Astrocyte (in vitro differentiated cells and primary cell): ENCODE measurements around the gene KMT2A. TPM values are rescaled to one million over a fixed set of nuclear protein-coding genes. Genes with fewer than 3 reads are reported as not detected.

Experiments
- DNase-seq: peaks from one replicate; pipeline ENCODE4 v3.0.0-alpha.2; 2010; ENCODE audit warnings: low read depth
- FAIRE-seq: peaks from 2 replicates; lab custom pipeline; 2011; peaks lifted over from hg19 to GRCh38; lab: Jason Lieb, UNC
- H2AFZ ChIP-seq: 2 replicates; pipeline ENCODE4 v1.6.0; 2012; ENCODE audit warnings: low read depth, low read length, inconsistent platforms
- H3K27ac ChIP-seq: 2 replicates; pipeline ENCODE4 v1.5.1; 2011; ENCODE audit warnings: low read depth, low read length, inconsistent platforms
- H3K27me3 ChIP-seq: 2 replicates; pipeline ENCODE4 v1.6.0; 2011; ENCODE audit warnings: low read length, inconsistent platforms; ENCODE audit not compliant: insufficient read depth
- H3K36me3 ChIP-seq: 2 replicates; pipeline ENCODE4 v1.5.1; 2011; ENCODE audit warnings: low read length, inconsistent platforms; ENCODE audit not compliant: insufficient read depth
- H3K4me1 ChIP-seq: 2 replicates; pipeline ENCODE4 v1.5.1; 2011; ENCODE audit warnings: low read length, inconsistent platforms; ENCODE audit not compliant: insufficient read depth
- H3K4me2 ChIP-seq: 2 replicates; pipeline ENCODE4 v1.6.0; 2012; ENCODE audit warnings: low read length, inconsistent platforms
- H3K4me3 ChIP-seq: 2 replicates; pipeline ENCODE4 v1.5.1; 2011; ENCODE audit warnings: low read depth, mild to moderate bottlenecking, low read length, inconsistent platforms; ENCODE audit not compliant: insufficient read depth
- H3K79me2 ChIP-seq: 2 replicates; pipeline ENCODE4 v1.6.0; 2012; ENCODE audit warnings: mild to moderate bottlenecking, low read length, inconsistent platforms; ENCODE audit not compliant: insufficient read depth
- H3K9ac ChIP-seq: 2 replicates; pipeline ENCODE4 v1.6.0; 2012; ENCODE audit warnings: mild to moderate bottlenecking, low read length, inconsistent platforms
- H3K9me3 ChIP-seq: 2 replicates; pipeline ENCODE4 v1.5.1; 2012; ENCODE audit warnings: low read depth, mild to moderate bottlenecking, low read length, inconsistent platforms; ENCODE audit not compliant: insufficient read depth
- H4K20me1 ChIP-seq: 2 replicates; pipeline ENCODE4 v1.6.0; 2012; ENCODE audit warnings: low read length, inconsistent platforms; ENCODE audit not compliant: insufficient read depth
- H3K27ac Mint-ChIP-seq: one replicate; pipeline ENCODE4 v1.8.0; 2021; ENCODE audit warnings: mild to moderate bottlenecking, mixed read lengths; ENCODE audit not compliant: unreplicated experiment
- H3K27me3 Mint-ChIP-seq: one replicate; pipeline ENCODE4 v1.8.0; 2021; ENCODE audit warnings: low read depth, mixed read lengths; ENCODE audit not compliant: unreplicated experiment
- H3K36me3 Mint-ChIP-seq: one replicate; pipeline ENCODE4 v1.8.0; 2021; ENCODE audit warnings: low read depth, mixed read lengths; ENCODE audit not compliant: unreplicated experiment
- H3K4me1 Mint-ChIP-seq: one replicate; pipeline ENCODE4 v1.8.0; 2021; ENCODE audit warnings: low read depth, mixed read lengths; ENCODE audit not compliant: unreplicated experiment
- H3K4me3 Mint-ChIP-seq: one replicate; pipeline ENCODE4 v1.8.0; 2021; ENCODE audit warnings: mild to moderate bottlenecking, moderate library complexity, mixed read lengths; ENCODE audit not compliant: unreplicated experiment
- H3K9me3 Mint-ChIP-seq: one replicate; pipeline ENCODE4 v1.8.0; 2021; ENCODE audit warnings: mild to moderate bottlenecking, mixed read lengths; ENCODE audit not compliant: unreplicated experiment
- CTCF ChIP-seq: IDR thresholded peaks from 2 replicates; pipeline ENCODE4 v1.5.1; 2011; ENCODE audit warnings: low read depth, mild to moderate bottlenecking, inconsistent platforms, low read length, moderate library complexity; ENCODE audit not compliant: insufficient read depth
- EZH2 ChIP-seq: IDR thresholded peaks from 2 replicates; pipeline ENCODE4 v1.6.1; 2012; ENCODE audit warnings: mild to moderate bottlenecking, low read length, inconsistent platforms; ENCODE audit not compliant: insufficient read depth
- total RNA-seq: library from RNA; stranded (reverse); gene quantifications from 2 replicates; pipeline ENCODE4 v1.2.1, GENCODE V29; 2021

KMT2A gene
- total RNA-seq, 1 donor from 2014 or later, result 60.0 TPM

- no peak for TF ChIP-seq EZH2
- no peak for TF ChIP-seq CTCF
- no peak overlapping the region for H2AFZ ChIP-seq
- H3K9me3 ChIP-seq, result no peaks in the 10 kb centered on the region
- FAIRE-seq, result no peak
- peaks cover 10% of the 10 kb centered on the region for H3K36me3 ChIP-seq
- no peak overlapping the region for H3K4me3 ChIP-seq
- Mint-ChIP-seq H3K4me3 (no peak overlapping the region), H3K27me3 (no peaks in the 10 kb centered on the region), H3K4me1 (no peaks in the 10 kb centered on the region), H3K9me3 (no peaks in the 10 kb centered on the region), H3K36me3 (peaks cover 5% of the 10 kb centered on the region), H3K27ac (no peak overlapping the region)
- no peak overlapping the region for H3K27ac ChIP-seq
- no peak overlapping the region for H3K4me2 ChIP-seq
- H4K20me1 ChIP-seq, result peaks cover 29% of the 10 kb centered on the region
- H3K4me1 ChIP-seq, result peaks cover 4% of the 10 kb centered on the region
- DNase-seq, result no peak
- H3K27me3 ChIP-seq, result no peaks in the 10 kb centered on the region
- no peak overlapping the region for H3K9ac ChIP-seq
- peaks cover 35% of the 10 kb centered on the region for H3K79me2 ChIP-seq
Measured at GRCh38 chr11:118410055-118410745, 26.1 kb upstream of the KMT2A start.

GRCh38 chr11:118411530-118411929 lies 24.8 kb upstream of the KMT2A start:
- H3K9ac ChIP-seq, result no peak overlapping the region
- Mint-ChIP-seq H3K27me3 (no peaks in the 10 kb centered on the region), H3K4me1 (no peaks in the 10 kb centered on the region), H3K27ac (no peak overlapping the region), H3K9me3 (no peaks in the 10 kb centered on the region), H3K36me3 (peaks cover 5% of the 10 kb centered on the region), H3K4me3 (no peak overlapping the region)
- peaks cover 11% of the 10 kb centered on the region for H3K4me1 ChIP-seq
- no peak for DNase-seq
- H3K27me3 ChIP-seq, result no peaks in the 10 kb centered on the region
- H3K36me3 ChIP-seq, result peaks cover 10% of the 10 kb centered on the region
- H3K9me3 ChIP-seq, result no peaks in the 10 kb centered on the region
- peaks cover 22% of the 10 kb centered on the region for H3K79me2 ChIP-seq
- FAIRE-seq, result no peak
- peaks cover 16% of the 10 kb centered on the region for H4K20me1 ChIP-seq
- H2AFZ ChIP-seq, result no peak overlapping the region
- H3K4me2 ChIP-seq, result no peak overlapping the region
- H3K4me3 ChIP-seq, result no peak overlapping the region
- TF ChIP-seq CTCF (no peak), EZH2 (no peak)
- no peak overlapping the region for H3K27ac ChIP-seq

GRCh38 chr11:118412921-118413320 lies 23.4 kb upstream of the KMT2A start:
- no peak for TF ChIP-seq CTCF
- TF ChIP-seq EZH2, result no peak
- no peak for DNase-seq

More at GRCh38 chr11:118412921-118413320, 23.4 kb upstream of the KMT2A start:
- Histone ChIP-seq H3K4me1 (peaks cover 9% of the 10 kb centered on the region), H3K27me3 (no peaks in the 10 kb centered on the region), H3K27ac (no peak overlapping the region), H2AFZ (no peak overlapping the region), H3K9ac (no peak overlapping the region), H3K9me3 (no peaks in the 10 kb centered on the region), H3K4me3 (no peak overlapping the region), H3K79me2 (peaks cover 10% of the 10 kb centered on the region), H4K20me1 (peaks cover 8% of the 10 kb centered on the region), H3K4me2 (no peak overlapping the region), H3K36me3 (peaks cover 7% of the 10 kb centered on the region)
- Mint-ChIP-seq H3K36me3 (peaks cover 5% of the 10 kb centered on the region), H3K9me3 (no peaks in the 10 kb centered on the region), H3K27ac (no peak overlapping the region), H3K4me1 (peaks cover 4% of the 10 kb centered on the region), H3K27me3 (no peaks in the 10 kb centered on the region), H3K4me3 (no peak overlapping the region)
- FAIRE-seq, result no peak
